Peyer's patch (tissue), 4 donors: Measurements from ENCODE around the gene FAM174B.

ENCODE experiments used
- CTCF ChIP-seq, 6 experiments: fragments of 450-650 bp in 4 of 6; fragments of 200-600 bp in 2 of 6; sonication (generic) in 1 of 6; IDR thresholded peaks; one replicate each; pipeline ENCODE4 v1.5.1; 2017 to 2019; ENCODE audit warnings: antibody characterized with exemption in 6 of 6, mild to moderate bottlenecking in 3 of 6, moderate library complexity in 1 of 6
- POLR2A ChIP-seq, 2 donors: fragments of 450-650 bp; IDR thresholded peaks; one replicate each; pipeline ENCODE4 v1.5.1; 2017; ENCODE audit warnings: antibody characterized with exemption in 2 of 2, mild to moderate bottlenecking in 2 of 2, moderate library complexity in 2 of 2

GRCh38 chr15:92634060-92634459 lies 21.5 kb downstream of the FAM174B start:
- TF ChIP-seq CTCF (IDR thresholded peaks at IDR 0.05) (no peak), POLR2A (IDR thresholded peaks at IDR 0.05) (no peak)
